GM21447 (cell line): ENCODE measurements around the gene ORAI1.
"Not testable (repeated sequence)": the region's sequence is repeated elsewhere in the genome, so short reads cannot be mapped to it uniquely, and the experiment has no call there.

ENCODE experiments used
- ATAC-seq: cut with Tn5 transposase; IDR thresholded peaks from one replicate; pipeline ENCODE4 v1.9.1; 2021; ENCODE audit not compliant: unreplicated experiment

Gene ORAI1

GRCh38 chr12:121626087-121626852 is at the start of gene ORAI1:
ORAI1 (plus strand) TSS chr12:121626530.
- peak; percentile 51 for ATAC-seq

DNA sequence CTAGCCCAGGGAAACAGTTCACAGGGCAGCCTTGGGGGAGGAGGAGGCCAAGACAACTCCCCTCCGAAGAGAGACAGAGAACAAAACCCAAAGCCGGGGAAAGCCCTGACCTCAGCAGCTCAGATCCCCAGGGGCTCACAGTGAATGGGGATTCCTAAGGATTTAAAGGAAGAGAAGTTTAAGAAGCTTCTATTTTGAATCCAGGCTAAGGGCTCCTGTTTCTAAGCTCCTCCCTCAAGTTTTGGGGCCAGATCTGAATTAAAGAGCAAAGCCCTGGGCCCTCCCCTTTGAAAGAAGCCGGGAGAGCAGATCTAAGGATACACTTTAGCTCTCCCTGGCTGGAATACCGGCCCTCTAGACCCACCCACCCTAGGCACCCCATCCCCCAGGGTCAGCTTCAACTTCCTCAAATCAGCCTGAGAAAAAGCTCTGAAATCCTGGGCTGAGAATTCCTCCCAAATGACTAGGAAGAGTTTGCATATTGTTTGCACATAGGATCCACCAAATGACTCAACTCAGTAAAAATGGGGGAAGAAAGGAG is 49.4 kb upstream of the ORAI1 start:
- no peak for ATAC-seq

DNA sequence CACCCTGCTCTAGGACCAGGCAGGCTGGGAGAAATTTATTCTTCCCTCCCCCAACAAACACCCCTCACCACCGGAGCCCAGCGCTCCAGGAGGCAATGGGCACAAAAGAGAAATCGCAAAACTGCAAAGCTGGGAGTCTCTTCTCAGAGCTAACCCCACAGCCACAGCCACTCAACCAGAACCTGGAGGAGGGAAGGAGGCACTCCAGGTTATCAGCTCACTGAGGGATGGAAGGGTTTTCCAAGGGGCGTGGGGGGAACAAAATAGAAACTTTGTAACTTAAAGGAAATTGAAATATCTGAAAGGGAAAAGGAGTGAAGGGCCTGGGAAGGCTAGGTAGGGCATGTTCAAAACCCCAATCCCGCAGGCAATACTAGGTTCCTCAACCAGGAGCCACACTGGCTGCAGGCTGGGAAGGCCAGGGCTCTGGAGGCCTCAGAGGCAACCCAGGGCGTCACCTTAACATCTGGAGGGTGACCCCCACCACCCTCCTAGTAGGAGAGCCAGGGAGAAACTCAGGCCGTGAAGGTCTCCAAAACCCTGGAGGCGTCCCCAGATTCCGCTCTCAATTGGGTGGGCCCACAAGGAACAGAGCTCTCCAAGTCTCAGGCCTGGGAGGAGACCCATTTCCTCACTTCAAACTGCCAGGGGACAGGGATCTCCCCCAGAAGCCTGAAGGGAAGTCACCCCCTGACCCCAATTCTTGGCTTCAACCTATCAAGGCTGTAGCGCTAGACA is 48.7 kb upstream of the ORAI1 start:
- no peak for ATAC-seq

- ATAC-seq = no peak
These were observed 47.8 kb upstream of the ORAI1 start for GRCh38 chr12:121578230-121579189.

GRCh38 chr12:121579190-121579791 is 47.0 kb upstream of the ORAI1 start:
- ATAC-seq = no peak

GRCh38 chr12:121579981-121580868 is 46.1 kb upstream of the ORAI1 start:
- no peak for ATAC-seq

DNA sequence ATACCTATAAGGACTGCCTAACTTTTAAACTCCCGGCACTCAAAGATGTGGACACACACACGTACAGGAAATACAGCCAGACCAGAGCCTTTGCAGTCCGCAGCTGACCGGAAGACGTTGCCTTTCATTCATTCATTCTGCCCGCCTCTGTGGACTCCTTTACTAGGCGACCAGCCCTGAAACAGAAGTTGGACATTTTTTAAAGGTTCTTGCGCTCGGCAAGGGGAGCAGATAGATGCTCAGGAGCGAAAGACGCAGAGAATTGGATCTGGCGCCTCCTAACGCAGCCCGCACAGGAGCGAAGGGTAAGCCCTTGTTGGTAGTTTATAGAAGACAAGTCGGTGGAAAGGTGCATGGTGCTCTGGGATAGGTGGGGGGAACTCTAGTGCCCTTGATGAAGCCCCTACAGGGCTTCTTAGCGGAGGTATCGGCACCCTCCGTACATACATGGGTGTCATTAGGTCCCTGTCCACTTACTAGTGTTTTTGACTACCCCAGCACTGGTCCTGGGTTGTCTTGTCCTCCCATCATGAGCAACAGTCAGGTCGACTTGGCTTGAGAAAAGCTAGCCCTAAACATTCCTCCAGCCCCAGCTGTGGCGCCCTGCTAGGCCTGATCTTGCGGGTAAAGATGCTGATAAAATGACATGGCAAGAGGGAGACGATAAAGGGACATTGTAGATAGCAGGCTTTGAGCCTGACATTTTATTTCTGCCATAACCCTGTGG is 45.2 kb upstream of the ORAI1 start, which contains the start of gene KDM2B:
KDM2B (minus strand) TSS at position 65 of the 727 bp plus-strand sequence. CDS start 112 bp downstream, outside the sequence.
- ATAC-seq = no peak

DNA sequence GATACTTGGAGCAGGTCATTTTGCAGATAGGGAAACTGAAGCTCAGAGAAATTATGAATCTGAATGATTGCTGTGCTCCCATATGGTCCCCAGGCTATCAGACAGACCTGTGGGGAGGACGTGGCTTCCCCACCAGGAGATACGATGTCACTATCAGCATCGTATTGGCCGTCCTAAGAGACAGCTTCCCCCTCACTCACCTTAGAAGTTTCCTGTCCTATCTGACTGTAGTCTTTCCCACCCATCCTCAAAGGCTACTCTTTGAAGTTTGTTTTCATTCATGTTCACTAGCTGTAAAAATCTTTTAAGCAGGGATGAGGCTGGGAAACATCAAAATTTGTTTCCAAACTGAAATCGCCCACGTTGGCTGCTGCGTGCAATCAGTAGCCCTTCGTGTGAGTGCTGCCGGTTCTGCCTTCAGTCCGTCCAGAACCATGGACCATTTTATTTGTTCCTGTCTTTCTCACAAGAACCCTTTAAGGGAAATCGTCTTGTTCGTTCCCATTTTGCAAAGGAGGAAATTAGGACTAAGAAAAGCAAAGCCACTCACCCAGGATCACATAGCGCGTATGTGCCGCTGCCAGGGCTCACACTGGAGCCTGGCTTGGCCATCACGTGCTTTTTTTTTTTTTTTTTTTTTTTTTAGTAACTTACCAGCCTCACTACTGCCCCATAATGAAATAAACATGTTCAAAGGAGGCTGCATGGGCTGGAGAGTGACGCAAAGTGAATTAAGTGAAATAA is 44.5 kb upstream of the ORAI1 start:
- ATAC-seq = no peak

- no peak for ATAC-seq
These were observed 43.6 kb upstream of the ORAI1 start for GRCh38 chr12:121582583-121583333.

GRCh38 chr12:121583334-121583661 is 43.0 kb upstream of the ORAI1 start:
- ATAC-seq = not testable (repeated sequence)

DNA sequence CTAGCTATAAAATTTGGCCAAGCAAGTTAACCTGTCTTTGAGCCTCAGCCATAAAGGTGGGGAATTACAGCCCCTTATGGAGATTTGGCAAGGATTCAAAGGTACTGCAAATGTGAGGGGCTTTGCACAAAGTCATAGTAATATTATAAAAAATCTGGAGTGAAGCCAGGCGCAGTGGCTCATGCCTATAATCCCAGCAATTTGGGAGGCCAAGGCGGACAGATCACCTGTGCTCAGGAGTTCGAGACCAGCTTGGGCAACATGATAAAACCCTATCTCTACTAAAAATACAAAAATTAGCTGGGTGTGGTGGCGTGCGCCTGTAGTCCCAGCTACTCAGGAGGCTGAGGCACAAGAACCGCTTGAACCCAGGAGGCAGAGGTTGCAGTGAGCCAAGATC is 41.4 kb upstream of the ORAI1 start:
- not testable (repeated sequence) for ATAC-seq

- ATAC-seq = peak; percentile 73
These were observed 35.7 kb upstream of the ORAI1 start for GRCh38 chr12:121590476-121591143.

DNA sequence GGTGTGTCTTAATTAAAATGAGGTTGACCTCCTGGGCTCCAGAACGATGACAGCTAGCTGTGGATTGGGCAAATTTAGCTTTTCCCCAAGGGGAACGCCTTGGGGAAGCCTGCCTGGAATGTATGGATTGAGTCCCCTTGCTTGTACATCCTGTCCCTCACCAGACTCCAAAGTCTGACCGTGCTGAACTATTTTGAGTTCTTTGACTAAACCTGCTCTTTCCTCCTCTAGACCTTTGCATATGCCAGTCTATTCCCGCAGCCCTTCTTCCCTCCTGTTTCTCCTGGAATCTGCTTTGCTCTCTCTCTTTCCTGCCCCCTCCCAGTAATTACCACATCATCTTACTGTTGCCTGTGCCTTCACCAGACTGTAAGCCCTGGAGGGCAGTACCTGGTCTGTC is 34.0 kb upstream of the ORAI1 start:
- ATAC-seq = no peak

DNA sequence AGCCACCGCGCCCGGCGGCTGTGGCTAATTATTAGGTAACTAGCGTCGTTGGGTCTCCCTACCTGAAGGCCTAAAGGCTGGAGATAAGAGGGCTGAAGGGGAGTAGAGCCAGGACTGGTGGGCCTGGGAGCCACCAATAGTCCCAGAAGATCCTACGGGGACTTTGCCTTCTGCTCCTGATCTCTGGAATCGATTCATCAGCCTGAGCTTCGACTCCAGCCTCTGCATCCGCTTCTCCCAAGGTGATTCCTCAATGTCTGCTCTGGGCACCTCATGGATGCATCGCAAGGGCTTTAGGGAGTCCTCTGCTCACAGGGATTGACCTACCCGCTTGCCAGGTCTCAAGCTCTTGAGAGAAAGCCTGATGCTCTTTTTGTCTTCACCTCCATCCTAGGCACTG is 30.8 kb upstream of the ORAI1 start:
- no peak for ATAC-seq

DNA sequence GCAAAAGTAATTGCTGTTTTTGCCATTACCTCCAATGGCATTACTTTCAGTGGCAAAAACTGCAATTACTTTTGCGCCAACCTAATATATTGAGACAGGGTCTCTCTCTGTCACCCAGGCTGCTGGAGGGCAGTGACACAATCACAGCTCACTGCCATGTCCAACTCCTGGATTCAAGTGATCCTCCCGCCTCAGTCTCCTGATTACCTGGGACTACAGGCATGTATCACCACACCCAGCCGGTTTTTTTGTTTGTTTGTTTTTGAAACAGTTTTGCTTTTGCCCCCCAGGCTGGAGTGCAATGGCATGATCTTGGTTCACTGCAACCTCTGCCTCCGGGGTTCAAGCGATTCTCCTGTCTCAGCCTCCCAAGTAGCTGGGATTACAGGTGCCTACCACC is 29.8 kb upstream of the ORAI1 start:
- ATAC-seq = no peak

DNA sequence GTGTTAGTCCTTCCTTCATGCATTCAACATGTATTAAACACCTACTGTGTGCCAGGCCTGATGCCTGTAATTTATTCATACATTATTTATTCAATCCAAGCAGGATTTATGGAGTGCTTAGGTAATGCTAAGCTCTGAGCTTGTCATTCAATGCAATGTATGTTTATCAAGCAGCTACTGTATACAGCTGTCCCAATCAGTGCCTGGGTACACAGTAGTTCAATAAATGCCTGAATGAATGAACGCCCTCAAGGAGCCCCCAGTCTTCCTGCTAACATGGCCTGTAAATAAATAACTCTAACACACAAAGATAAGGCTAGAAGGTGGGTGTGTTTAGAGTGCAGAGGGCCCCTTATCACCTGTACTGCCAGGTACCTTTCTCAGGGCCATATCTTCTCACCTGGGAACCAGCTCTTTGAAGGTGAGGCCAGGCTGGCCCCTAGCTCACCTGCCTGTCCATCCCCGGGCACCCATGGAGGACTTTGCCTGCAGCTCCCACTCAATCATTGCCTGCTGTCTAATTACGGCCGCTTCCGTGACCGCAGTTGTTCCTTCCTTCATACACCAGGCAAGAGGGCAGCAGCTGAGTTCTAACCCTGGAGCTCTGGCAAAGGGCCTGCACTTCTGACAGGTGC is 25.5 kb upstream of the ORAI1 start:
- no peak for ATAC-seq

DNA sequence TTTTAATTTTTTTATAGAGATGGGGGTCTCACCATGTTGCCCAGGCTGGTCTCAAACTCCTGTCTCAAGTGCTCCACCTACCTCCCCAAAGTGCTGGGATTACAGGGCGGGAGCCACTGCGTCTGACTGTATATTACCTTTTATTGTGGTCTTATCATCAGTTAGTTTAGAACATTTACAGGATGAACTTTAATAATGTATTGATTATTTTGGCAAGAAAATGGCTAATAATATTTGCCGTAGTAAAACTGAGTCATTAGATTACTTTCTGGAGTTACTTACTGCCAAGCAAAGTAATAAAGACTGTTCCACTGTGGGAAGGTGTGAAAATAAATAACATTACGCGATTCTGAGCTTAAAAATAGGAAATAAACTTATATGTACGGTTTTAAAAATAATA is 23.6 kb upstream of the ORAI1 start:
- no peak for ATAC-seq
